Activated T-cell treated with anti-CD3 and anti-CD28 coated beads for 4 hours (primary cell): ENCODE data around the gene PHPT1.
"Not testable (repeated sequence)": the region's sequence is repeated elsewhere in the genome, so short reads cannot be mapped to it uniquely, and the experiment has no call there.

Source experiments
- DNase-seq: peaks from one replicate; pipeline ENCODE4 v3.0.0-alpha.2; 2020

The PHPT1 gene

DNA sequence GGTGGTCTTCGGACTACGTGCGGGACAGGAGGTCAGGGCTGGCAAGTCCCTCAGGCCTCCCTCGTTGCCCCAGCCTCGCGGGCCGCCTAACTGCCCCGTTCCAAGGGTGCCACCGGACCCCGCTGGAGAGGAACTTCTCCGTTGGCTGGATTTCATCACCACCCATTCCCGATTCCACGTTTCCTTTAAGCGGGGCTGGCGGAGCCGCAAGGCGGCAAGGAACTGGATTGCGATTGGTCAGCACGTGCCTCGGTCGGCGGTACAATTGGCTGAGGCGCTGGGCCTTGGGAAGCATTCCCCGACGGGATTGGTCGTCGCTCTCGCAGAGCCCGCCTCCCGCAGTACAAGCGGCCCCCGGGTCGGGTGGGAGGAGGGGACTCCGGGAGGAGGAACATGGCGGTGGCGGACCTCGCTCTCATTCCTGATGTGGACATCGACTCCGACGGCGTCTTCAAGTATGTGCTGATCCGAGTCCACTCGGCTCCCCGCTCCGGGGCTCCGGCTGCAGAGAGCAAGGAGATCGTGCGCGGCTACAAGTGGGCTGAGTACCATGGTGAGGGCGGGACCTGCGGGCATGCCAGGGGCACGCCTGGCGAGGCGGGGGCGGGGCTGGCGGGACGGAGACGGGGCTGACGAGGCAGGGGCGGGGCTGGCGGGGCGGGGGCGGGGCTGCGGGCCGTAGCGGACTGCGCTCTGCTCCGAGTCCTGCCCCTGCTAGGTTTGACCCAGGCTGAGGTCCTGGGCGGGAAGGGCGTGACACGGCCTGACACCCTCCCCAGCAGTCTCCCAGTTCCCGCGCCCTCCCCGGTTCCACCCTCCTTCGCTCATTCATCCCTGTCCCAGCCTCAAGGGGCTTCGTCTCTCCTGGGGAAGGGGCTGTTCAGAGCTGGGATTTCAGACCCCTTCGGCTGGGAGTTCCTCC lies at the start of gene PHPT1:
Gene PHPT1, plus strand, starts transcription at position 372 of the 922 bp plus-strand sequence. Its CDS starts 22 bp downstream, at position 394.
- DNase-seq, result peak; percentile 92

DNA sequence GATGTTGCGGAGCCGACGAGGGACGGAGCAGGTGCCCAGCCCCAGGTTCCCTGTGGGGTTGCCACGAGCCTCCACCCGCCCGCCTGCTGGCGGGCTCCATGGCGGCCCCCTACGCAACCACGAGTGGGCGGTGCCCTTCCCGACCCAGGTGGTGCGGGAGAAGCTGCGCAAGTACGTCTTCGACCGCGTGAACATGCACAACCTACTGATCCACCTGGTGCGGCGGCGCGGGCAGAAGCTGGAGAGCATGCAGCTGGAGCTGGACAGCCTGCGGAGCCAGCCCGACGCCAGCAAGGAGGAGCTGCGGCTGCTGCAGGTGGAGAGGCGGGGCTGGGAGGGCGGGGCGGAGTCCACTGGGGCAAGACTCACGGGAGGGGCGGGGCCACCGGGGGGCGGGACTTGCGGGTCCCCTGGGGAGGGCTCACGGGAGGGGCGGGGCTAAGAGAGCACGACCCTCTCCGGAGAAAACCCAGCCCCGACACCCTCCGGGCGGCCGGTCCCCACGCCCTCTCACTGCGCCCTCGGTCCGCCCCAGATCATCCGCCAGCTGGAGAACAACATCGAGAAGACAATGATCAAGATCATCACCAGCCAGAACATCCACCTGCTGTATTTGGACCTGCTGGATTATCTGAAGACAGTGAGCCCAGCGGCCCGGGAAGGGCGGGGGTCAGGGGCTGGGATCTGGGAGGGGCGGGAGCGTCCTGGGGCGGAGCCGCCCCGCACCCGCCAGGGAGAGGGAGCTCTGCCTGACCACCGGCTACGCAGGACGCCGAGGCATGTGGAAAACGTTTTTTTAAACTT lies 49.2 kb upstream of the PHPT1 start:
- DNase-seq, result peak; percentile 88

DNA sequence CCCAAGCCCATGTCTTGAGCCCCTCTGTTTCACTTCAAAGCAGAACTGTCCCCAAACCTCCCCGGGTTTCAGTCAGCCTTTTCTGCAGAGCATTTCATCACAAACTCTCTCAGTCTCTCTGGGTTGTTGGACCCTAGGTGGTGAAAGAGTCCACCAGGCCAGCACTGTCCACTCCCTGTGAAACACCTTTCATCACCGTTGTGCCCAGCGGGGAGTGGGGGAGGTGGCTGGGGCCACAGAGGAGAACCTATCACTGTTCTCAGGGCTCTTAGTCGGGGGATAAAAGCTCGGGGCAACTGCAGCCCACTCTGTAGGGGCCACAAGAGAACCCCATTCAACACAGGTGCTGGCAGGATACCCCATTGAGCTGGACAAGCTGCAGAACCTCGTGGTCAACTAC lies 46.9 kb upstream of the PHPT1 start:
- DNase-seq, result no peak

DNA sequence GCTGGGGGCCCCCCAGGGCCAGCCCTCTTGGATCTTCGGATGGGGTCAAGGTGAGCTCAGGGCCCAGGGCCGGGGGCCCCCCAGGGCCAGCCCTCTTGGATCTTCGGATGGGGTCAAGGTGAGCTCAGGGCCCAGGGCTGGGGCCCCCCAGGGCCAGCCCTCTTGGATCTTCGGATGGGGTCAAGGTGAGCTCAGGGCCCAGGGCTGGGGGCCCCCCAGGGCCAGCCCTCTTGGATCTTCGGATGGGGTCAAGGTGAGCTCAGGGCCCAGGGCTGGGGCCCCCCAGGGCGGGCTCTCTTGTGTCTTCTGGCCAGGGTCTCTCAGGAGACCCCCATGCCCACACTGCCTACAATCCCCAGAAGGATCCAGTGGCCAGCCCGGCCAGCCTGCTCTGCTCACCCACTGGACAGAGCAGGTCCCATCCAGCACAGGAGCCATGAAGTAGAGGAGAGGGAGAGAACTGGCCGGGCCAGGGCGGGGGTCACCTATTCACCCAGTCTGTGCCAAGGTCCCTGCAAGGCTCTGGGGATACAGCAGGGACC lies 46.1 kb upstream of the PHPT1 start:
- DNase-seq, result not testable (repeated sequence)

DNA sequence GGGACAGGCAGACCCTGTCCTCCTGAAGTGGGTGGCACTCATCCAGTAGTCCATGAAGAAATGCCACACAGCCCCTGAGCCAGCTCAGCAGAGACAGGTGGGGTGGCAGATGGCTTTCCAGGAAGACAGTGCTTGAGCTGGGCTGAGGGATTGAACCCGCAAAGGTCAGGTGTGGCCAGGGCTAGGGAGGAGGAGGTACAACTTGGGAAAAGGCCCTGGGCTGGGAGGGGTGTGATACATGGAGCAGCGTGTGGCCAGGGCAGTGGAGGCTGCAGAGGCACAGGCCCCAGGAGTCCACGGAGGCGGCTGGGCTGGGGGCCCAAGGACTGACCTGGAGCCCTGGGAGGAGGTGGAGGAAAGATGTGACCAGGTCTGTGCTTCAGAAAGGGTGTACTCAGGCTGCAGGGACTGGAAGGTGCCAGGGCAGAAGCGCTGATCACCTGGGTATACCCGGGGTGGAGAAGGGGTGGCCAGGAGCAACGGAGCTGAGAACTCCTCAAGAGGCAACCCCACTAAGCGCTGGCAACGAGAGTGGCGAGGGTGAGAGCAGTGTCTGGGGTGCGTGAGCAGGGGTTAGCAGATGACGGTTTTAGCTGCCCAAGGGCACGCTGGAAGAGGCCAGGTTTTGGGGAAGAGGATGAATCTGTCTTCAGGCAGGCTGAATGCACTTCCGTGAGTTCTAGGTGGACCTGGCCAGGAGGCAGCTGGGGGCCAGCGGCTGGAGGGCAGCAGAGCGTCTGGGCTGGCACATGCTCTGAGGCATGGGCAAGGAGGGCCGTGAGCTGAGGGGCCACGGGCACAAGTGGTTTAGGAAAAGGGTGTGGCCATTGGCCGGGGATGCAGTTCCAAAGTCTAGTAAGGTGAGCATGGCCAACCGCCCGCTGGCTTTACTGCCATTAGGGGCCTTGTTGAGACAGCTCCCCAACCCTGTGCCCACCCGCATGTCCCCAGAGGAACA lies 45.4 kb upstream of the PHPT1 start:
- DNase-seq, result no peak

DNA sequence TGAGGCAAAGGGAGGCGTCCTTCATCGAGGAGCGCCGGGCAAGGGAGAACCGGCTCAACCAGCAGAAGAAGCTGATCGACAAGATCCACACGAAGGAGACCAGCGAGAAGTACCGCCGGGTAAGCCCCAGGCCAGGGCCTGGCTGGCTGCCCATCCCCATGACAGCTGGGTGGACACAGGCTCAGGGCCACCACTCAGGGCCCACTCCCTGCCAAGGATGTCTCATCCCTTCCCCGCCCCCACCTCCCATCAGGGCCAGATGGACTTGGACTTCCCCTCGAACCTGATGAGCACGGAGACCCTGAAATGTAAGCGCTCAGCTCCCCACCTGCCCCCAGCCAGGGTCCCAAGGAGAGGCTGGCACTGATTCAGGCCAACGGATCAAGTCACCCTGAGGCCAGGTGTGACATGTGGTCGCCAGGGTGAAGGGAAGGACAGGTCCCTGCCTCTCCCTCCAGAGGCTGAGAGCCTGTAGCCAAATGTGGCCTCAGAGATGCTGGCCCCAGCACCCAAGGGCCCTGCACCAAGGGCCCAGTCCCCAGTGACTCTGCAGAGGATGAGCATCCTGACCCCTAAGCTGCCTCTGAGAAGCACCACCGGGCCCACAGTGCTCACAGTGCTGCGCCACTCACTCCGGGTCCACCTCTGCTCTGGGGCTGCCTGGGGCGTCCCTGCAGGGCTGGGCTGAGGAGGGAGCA lies 44.6 kb upstream of the PHPT1 start:
- no peak for DNase-seq

DNA sequence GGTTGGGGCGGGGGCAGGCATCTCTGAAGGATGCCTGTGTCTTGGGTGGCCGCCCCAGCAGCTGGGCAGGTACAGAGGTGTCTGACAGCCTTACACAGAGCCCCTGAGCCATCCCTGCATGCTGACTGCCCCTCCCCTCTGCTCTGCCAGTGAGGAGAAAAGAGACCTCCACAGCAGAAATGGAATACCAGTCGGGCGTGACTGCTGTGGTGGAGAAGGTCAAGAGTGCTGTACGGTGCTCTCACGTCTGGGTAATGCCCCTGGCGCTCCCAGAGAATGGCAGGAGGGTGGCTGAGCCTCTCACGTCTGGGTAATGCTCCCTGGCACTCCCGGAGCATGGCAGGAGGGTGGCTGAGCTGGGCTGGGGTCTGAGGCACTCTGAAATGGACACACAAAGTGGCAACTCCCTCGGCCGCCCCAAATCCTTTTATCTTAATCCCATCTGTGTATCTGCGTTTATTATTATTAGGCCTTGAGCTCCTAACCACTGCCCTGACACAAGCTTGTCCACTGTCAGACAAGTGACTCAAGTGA lies 43.9 kb upstream of the PHPT1 start:
- DNase-seq, result no peak

DNA sequence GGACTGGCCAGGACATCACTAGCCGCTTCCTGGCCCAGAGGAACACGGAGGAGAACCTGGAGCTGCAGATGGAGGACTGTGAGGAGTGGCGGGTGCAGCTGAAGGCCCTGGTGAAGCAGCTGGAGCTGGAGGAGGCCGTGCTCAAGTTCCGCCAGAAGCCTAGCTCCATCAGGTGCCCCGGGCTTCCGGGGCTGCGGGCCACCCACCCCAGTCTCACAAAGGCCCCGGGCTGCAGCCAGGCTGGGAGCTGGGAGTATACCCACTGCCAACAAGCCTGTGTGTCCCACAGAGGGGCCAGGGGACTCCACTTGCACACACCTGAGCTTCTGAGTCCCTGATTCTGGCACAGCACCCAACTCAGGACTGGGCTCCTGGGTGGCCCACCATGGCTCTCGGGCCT lies 43.1 kb upstream of the PHPT1 start:
- DNase-seq, result no peak

DNA sequence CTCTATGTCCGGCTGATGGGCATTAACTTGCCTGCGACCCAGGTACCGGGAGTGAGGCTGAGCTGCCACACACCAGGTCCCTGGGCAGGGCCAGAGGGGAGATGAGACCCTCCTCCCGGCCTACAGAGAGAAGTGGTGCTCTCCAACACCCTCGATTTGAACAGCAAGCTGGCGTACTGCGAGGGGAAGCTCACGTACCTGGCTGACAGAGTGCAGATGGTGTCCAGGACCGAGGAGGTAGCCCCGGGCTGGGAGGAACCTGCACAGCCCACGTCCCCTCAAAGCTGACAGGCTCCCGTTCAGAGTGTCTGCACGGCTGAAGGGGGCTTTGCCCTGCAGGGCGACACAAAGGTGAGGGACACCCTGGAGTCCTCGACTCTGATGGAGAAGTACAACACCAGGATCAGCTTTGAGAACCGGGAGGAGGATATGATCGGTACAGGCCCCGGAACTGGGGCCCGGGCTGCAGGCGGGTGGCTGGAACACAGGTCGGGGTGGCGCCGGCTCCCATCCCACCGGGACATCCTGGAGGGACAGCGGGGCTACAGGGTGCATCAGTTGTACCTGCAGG lies 42.5 kb upstream of the PHPT1 start:
- DNase-seq, result no peak

DNA sequence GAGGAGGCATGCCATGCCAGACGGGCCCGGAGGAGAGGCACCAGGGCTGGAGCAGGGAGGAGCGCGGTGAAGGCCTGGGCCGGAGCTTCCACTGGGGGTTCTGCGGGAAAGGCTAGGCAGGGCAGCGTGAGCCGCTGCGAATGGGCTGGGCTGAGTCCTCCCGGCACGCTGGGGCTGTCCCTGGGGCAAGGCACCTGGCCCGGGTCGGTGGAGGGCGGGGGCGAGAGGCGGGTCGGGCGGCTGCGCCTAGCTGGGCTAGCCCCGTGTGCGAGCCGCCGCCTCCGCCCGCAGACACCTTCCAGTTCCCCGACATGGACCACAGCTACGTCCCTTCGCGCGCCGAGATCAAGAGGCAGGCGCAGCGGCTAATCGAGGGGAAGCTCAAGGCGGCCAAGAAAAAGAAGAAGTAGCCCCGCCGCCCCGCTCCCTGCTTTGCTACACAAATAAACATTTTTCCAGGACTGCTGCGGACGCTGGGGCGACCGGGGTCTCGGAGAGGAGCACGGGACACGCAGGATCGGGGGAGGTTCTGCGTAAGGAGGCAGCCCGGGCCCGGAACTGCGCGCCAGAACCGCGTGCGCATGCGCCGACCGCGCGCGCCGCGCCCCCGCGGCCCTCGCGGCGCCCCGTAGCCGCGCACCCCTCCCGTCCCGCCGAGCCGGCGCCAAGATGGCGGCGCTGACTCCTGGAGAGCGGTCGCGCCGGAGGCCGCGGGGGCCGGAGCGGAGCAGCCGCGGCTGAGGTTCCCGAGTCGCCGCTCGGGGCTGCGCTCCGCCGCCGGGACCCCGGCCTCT lies 41.7 kb upstream of the PHPT1 start, which contains the start of gene RABL6:
Gene RABL6, plus strand, starts transcription at position 668 of the 794 bp plus-strand sequence. CDS start 249 bp downstream, outside the sequence.
- DNase-seq, result peak; percentile 67

DNA sequence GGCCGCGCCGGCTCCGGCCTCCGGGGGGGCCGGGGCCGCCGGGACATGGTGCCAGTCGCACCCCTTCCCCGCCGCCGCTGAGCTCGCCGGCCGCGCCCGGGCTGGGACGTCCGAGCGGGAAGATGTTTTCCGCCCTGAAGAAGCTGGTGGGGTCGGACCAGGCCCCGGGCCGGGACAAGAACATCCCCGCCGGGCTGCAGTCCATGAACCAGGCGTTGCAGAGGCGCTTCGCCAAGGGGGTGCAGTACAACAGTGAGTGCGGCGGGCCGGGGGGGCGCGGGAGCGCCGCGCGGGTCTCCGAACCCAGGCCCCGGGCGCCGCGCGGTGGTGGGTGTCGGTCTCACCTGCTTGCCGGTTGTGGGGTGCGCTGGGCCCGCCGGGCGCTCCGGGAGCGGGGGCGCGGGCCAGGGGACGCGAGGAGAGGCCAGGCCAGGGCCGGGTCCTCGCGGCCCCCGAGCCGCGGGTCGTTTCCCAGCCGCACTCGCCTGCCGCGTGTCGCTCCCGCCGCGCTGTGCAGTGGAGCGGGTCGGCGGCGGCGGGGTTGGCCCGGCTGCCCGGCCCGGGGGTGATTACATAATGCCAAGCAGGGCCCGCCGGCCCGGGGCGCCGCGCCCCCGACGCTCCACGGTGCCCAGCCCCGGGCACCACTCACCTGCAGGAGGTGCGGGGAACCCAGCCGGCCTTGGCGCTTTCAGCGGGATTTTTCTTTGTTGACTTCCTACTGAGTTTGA lies 41.0 kb upstream of the PHPT1 start:
- peak; percentile 34 for DNase-seq

DNA sequence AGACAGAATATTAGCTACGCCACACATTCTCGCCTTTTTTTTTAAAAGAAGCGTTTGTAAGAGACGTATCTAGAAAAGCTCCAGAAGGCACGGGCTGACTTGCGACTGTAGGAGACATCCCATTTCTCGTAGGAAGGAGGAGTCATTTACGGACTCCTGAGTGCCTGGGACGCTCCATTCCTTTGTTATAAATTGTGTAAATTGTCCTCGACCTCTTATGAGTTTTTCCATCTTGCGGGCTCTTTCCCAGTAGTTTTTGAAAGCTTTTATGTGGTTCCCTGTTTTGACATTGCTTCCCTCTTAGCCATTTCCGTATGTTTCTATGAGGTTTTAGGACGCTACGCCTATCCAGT lies 40.4 kb upstream of the PHPT1 start:
- DNase-seq, result no peak

DNA sequence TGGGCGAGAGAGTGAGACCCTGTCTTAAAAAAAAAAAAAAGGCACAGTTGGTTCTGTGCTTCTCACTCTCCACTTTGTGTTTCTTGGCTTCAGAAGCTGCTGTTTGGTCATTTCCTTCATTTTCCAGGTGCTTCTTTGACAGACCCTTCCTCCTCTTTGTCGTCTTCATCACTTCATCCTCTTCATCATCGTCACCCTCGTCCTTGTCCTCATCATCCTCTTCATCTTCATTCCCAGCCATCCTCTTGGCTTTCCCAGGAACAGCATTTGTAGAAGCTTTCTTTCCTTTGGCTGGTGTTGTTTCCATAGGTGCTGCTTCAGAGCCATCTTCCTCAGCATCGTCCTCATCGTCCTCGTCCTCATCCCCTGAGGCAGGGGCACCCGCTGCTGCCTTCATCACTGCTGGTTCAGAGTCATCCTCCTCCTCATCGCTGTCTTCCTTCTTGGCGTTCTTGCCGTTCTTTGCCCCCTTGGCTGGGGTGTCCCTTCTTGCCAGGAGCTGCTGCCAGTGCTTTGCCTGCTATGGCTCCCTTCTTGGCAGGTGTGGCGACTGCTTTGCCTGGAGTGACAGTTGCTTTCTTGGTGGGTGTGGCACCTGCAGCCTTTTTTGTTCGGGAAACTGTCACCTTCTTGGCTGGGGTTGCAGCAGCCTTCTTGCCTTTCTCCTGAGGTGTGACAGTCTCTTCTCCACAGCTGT lies 34.3 kb upstream of the PHPT1 start:
- DNase-seq, result no peak

DNA sequence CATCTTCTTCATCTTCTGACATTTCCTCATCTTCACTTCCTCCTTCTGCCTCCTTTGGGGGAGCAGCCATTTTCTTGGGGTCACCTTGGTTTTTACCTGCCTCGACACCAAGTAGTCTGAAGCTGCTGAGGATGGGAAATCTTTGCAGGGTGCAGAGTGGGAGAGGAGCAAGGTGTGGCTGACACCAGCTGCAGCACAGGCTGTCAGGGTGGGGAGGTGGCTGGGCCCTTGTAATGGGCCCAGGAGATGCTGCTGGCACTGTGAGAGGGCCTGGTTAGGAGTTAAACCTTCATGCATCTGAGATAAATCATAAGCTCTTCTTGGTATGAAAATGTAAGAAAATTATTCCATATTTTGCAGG lies 33.8 kb upstream of the PHPT1 start:
- no peak for DNase-seq

DNA sequence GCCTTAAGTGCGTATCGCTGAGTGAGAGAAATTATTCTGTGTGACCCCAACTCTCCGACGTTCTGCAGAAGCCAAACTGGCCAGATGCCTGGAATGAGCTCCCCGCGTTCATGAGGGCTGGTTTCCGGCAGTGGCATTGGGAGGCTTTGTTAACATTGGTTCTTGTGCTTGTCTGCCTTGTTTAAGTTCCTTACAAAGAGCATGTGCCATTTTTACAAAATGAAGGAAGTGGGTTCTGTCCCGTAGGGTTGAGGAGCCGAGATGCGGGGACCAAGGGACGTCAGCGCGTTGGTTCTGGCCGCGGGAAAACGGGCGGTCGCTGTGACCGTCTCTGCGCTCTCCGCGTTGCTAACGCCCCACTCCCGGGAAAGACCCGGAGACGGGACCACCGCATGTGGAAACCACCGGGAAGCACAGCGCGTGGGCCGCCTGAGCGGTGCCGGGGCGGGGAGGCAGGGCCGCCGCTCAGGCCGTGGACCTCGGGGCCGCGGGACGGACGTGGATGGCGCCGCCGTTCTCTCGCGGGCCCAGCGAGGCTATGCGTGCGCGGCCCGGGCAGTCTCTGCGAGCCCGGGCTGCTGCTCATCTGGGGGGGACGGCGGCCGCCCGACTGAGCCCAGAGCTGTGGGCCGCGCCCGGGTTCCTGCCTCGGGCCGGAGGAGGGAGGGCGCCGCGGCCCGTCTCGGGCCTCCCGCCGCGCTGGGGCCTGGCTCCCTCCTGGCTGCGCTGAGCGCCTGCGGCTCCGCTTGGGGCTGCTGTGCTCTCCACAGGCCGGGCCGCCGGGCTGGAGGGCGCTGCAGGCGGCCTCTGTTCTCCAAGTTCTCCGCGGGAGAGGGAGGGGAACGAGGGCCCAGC lies 28.0 kb upstream of the PHPT1 start:
- no peak for DNase-seq

DNA sequence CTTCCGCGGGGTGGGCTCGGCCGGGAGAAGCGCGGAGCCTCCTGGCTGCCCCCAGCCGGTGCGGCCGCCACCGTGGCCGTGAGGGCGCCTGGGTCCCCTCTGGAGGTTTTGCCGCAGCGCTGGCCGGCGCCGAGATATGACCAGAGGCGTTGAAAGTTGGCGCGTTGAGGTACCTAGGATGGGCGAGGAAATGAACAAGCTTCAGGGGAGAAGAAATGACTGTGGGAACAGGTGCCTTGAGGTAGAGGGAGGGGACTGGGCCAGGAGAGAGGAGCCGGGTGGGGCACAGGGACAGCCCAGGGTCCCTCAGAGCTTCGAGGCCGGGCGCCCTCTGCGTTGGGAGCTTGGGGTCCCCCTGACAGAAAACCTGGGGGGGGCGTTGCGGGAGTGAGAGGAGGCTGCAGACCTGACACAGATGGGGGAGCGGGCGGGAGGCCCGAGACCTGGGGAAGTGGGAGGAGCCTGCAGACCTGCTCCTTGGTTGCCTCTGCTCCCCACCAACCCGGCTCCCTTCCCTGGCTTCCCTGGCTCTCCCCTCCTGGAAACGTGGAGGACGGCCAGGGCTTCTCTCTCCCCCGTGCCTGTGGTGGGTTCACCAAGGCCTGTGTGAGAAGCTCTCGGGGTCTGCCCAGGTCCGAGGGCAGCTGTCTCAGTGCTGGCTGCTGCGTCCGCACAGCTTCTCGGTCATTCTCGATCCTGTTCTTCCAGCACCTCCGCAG lies 27.2 kb upstream of the PHPT1 start:
- no peak for DNase-seq
